Small intestine (tissue), 7 donors: ENCODE data around the gene KLF1. TPM values are rescaled to one million over a fixed set of nuclear protein-coding genes. Genes with fewer than 3 reads are reported as not detected.
A peak's percentile ranks its signal among the peaks of the same experiment; 100 is the strongest.
"Not testable (repeated sequence)": the region's sequence is repeated elsewhere in the genome, so short reads cannot be mapped to it uniquely, and the experiment has no call there.

ENCODE experiments used
- DNase-seq, 2 donors: peaks; one replicate each; pipeline versions ENCODE4 v3.0.0 to v3.0.0-alpha.2; 2013
- FAIRE-seq: peaks from 2 replicates; lab custom pipeline; 2012; peaks lifted over from hg19 to GRCh38; lab: Jason Lieb, UNC
- H3K27ac ChIP-seq, 3 donors: one replicate each; pipeline ENCODE4 v1.5.1; 2013; ENCODE audit warnings: low read length in 2 of 3, mild to moderate bottlenecking in 2 of 3, control low read depth in 1 of 3, inconsistent platforms in 1 of 3, low read depth in 1 of 3, moderate library complexity in 1 of 3
- H3K27me3 ChIP-seq, 3 donors: one replicate each; pipeline ENCODE4 v1.6.1; 2013; ENCODE audit warnings: low read length in 3 of 3, inconsistent platforms in 1 of 3; ENCODE audit not compliant: control insufficient read depth in 3 of 3, insufficient read depth in 3 of 3
- H3K36me3 ChIP-seq, 3 donors: one replicate each; pipeline ENCODE4 v1.6.1; 2013; ENCODE audit warnings: low read length in 3 of 3, inconsistent platforms in 1 of 3, low read depth in 1 of 3, mild to moderate bottlenecking in 1 of 3, moderate library complexity in 1 of 3; ENCODE audit not compliant: control insufficient read depth in 3 of 3, insufficient read depth in 2 of 3
- H3K4me1 ChIP-seq, 3 donors: one replicate each; pipeline ENCODE4 v1.6.1; 2013; ENCODE audit warnings: low read length in 2 of 3, inconsistent platforms in 1 of 3, low read depth in 1 of 3, mild to moderate bottlenecking in 1 of 3, moderate library complexity in 1 of 3; ENCODE audit not compliant: control insufficient read depth in 3 of 3, insufficient read depth in 2 of 3
- H3K4me3 ChIP-seq, 3 donors: one replicate each; pipeline ENCODE4 v1.5.1; 2013; ENCODE audit warnings: low read length in 3 of 3, control low read depth in 1 of 3, inconsistent platforms in 1 of 3, low read depth in 1 of 3, mild to moderate bottlenecking in 1 of 3, moderate library complexity in 1 of 3
- H3K9me3 ChIP-seq, 2 donors: one replicate each; pipeline ENCODE4 v1.6.1; 2013; ENCODE audit warnings: low read depth in 1 of 2, low read length in 1 of 2; ENCODE audit not compliant: control insufficient read depth in 2 of 2, insufficient read depth in 1 of 2
- WGBS, 3 donors: extraction: QIAGEN DNeasy Blood & Tissue Kit; methylation state at CpG; one replicate each; pipeline ENCODE4 v1.1.7; 2013; 5-methylcytosine and 5-hydroxymethylcytosine counted together
- polyA plus RNA-seq, 4 donors: library from polyadenylated mRNA; stranded (reverse) in 3 of 4; unstranded in 1 of 4; fragments of 200-250 nt in 3 of 4; fragments of 120-200 nt in 1 of 4; gene quantifications; one replicate each; pipeline versions ENCODE4 v1.2.1 to v1.2.3, GENCODE V29; 2013
- donor health status: healthy with polysubstance abuse.
- donor health status: control.
- donor health status: control.
- donor health status: Bipolar disorder and iron deficiency.
- donor health status: healthy.

The KLF1 gene
- polyA plus RNA-seq, 4 donors = 0.09 to 0.13 TPM; not detected in 2

DNA sequence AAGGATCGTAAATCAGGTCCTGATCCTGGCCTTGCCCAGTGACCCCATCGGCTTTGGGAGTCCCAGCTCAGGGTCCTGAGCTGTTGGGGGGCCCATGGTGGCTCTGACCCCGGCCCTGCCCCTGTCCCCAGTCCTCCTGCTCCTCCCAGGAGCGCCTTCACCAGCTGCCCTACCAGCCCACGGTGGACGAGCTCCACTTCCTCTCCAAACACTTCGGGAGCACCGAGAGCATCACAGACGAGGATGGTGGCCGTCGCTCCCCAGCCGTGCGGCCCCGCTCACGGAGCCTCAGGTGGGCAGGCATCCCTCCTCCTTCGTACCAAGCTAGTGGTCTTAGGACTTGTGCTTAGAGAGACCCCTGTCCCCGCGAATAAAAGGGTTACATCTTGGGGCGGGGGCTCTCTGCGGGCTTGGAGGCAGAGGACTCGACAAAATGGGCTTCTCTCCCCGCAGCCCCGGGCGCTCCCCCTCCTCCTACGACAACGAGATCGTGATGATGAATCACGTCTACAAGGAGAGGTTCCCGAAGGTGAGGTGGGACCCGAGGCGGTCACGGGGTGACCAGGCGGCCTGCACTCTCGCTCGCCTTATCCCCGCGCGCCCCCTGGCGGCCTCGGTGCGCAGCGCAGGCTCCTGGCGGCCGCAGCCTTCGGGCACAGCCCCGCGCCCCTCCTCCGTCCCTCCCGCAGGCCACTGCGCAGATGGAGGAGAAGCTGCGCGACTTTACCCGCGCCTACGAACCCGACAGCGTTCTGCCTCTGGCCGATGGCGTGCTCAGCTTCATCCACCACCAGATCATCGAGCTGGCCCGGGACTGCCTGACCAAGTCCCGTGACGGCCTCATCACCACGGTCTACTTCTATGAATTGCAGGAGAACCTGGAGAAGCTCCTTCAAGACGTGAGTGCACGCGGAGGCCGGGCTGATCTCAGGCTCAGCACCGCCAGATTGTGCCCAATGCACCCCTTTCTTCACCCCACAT lies 39.6 kb downstream of the KLF1 start:
- Histone ChIP-seq H3K4me1 (peaks cover 0 to 7% (median 0%) of the 10 kb centered on the region in 3 donors), H3K27ac (no peak overlapping the region), H3K9me3 (no peaks in the 10 kb centered on the region), H3K36me3 (no peaks in the 10 kb centered on the region), H3K27me3 (peaks cover 0 to 31% (median 4%) of the 10 kb centered on the region in 3 donors), H3K4me3 (no peak overlapping the region)
- DNase-seq (peak; percentile 72 to 91), FAIRE-seq (no peak)
- 9 to 12% (median 11%) methylated on average over 53 to 69 of the region's 69 CpGs for WGBS, 3 donors

DNA sequence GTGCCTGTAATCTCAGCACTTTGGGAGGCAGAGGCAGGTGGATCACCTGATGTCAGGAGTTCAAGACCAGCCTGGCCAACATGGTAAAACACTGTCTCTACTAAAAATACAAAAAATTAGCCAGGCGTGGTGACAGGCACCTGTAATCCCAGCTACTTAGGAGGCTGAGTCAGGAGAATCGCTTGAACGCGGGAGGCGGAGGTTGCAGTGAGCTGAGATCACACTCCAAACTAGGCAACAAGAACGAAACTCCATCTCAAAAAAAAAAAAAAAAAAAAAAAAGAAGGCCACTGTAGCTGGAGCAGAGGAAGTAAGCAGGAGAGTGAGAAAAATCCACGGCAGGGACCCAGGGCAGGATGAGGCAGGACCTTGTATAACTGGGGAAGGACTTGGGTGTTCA lies 40.4 kb downstream of the KLF1 start:
- 71 to 82% (median 78%) methylated on average over 7 of the region's 7 CpGs for WGBS, 3 donors
- H3K27me3 ChIP-seq = peaks cover 0 to 37% (median 9%) of the 10 kb centered on the region in 3 donors
- H3K9me3 ChIP-seq, H3K4me3 ChIP-seq, H3K27ac ChIP-seq, FAIRE-seq, H3K36me3 ChIP-seq, H3K4me1 ChIP-seq, DNase-seq: not testable (repeated sequence)

DNA sequence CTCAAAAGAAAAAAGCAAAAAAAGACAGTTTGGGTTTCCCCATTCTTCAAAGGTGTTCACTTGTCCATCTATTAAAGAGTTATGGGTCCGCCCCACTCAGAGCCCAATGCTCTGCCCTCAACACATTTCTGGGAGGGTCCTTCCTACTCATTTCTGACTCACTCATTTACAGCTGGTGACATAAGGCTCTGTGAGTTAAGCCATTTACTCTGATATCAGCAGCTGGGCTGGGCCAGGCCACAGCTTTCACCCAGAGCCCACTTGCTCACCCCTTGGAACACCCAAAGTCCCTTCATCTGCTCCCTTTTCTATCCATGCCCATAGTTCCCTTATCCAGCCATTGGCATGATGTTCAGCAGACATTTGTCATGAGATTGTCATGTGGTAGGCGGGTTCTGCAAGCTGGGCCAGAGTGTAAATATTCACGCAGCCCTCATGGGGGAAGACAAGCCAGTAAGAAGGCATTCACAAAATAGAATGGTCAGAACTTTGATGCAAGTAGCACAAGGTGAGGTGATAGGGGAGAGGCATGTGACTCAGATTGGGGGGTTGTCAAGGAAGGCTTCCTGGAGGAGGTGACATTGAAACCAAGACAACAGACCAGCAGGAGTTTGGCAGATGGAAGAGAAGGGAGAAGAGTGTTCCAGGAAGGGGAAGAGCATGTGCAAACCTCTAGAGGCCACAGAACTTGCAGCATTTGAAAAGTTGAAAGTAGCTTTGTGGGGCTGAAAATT lies 42.8 kb downstream of the KLF1 start:
- no peaks in the 10 kb centered on the region for H3K9me3 ChIP-seq
- 66 to 81% (median 67%) methylated on average over 3 of the region's 3 CpGs for WGBS, 3 donors
- peaks cover 0 to 61% (median 24%) of the 10 kb centered on the region in 3 donors for H3K27me3 ChIP-seq
- no peak overlapping the region for H3K4me3 ChIP-seq
- H3K36me3 ChIP-seq = no peaks in the 10 kb centered on the region
- no peak for FAIRE-seq
- peaks cover 0 to 11% (median 0%) of the 10 kb centered on the region in 3 donors for H3K4me1 ChIP-seq
- no peak for DNase-seq
- H3K27ac ChIP-seq = no peak overlapping the region

DNA sequence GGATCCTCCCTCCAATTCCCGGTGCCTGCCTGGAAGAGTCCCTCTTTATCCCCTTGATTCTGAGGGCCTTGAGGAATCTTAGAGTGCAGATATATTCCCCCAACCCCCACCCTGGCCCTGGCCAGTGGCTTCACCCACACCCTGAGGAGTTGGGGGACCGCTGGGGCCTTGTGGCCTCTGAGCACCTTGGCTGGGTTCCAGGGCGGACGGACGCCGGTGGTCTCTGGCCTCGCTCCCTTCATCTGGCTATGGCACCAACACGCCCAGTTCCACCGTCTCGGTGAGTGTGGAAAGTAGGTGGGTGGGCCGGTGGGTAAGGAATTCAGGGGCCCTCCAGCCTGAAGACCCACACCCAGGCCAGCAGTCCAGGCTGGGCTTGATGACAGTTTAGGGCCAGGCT lies 43.7 kb downstream of the KLF1 start:
- Histone ChIP-seq H3K9me3 (no peaks in the 10 kb centered on the region), H3K4me1 (peaks cover 0 to 11% (median 0%) of the 10 kb centered on the region in 3 donors), H3K4me3 (no peak overlapping the region), H3K36me3 (no peaks in the 10 kb centered on the region), H3K27me3 (peaks cover 0 to 69% (median 27%) of the 10 kb centered on the region in 3 donors), H3K27ac (no peak overlapping the region)
- 75 to 85% (median 78%) methylated on average over 11 of the region's 11 CpGs for WGBS, 3 donors
- FAIRE-seq (no peak), DNase-seq (no peak)

DNA sequence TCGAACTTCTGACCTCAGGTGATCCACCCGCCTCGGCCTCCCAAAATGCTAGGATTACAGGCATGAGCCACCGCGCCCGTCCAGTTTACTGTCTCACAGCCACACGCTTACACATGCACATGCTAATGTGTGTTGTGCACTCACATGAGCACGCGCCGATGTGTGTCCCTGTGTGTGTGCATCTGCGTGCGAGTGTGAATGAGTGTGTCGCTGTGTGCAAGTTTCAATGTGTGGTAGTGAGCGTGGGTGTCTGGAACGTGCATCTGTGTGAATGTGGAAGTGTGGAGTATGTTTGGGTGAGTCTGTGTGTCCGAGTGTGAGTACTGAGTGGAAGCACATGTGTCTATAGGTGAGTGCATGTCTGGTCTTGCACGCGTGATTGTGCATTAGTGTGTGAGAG lies 44.5 kb downstream of the KLF1 start:
- no peak for FAIRE-seq
- no peak for DNase-seq
- Histone ChIP-seq H3K4me3 (no peak overlapping the region), H3K27ac (no peak overlapping the region), H3K9me3 (no peaks in the 10 kb centered on the region), H3K36me3 (no peaks in the 10 kb centered on the region), H3K27me3 (peaks cover 3 to 72% (median 32%) of the 10 kb centered on the region in 3 donors), H3K4me1 (peaks cover 0 to 12% (median 0%) of the 10 kb centered on the region in 3 donors)
- 91 to 92% (median 91%) methylated on average over 18 of the region's 18 CpGs for WGBS, 3 donors

DNA sequence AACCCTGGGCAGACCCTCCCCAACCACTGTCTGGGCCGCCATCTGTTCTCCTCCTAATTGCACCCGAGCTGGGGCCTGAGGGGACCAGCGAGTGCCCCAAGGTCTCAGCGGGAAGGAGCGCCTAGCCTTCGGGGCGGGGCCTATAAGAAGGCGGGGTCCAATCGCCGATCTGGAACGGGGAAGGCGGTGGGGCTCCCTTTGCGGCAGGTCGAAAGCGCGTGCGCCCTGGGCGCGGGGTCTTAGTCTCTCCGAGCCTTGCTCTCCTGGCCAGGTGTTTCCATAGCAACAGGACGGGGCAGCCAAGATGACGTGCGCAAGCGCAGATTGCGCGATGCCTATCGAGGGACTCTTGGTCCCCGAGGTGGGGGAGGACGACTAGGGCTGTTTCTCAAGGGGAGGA lies 45.9 kb downstream of the KLF1 start:
- no peaks in the 10 kb centered on the region for H3K36me3 ChIP-seq
- H3K27me3 ChIP-seq = peaks cover 3 to 73% (median 39%) of the 10 kb centered on the region in 3 donors
- peak in 1 of 2 donors; percentile 43 for DNase-seq
- H3K4me1 ChIP-seq = peaks cover 0 to 8% (median 0%) of the 10 kb centered on the region in 3 donors
- FAIRE-seq = no peak
- H3K4me3 ChIP-seq = peak overlapping the region in 1 of 3 donors; percentile 11
- no peaks in the 10 kb centered on the region for H3K9me3 ChIP-seq
- 3 to 6% (median 4%) methylated on average over 29 of the region's 29 CpGs for WGBS, 3 donors
- no peak overlapping the region for H3K27ac ChIP-seq

DNA sequence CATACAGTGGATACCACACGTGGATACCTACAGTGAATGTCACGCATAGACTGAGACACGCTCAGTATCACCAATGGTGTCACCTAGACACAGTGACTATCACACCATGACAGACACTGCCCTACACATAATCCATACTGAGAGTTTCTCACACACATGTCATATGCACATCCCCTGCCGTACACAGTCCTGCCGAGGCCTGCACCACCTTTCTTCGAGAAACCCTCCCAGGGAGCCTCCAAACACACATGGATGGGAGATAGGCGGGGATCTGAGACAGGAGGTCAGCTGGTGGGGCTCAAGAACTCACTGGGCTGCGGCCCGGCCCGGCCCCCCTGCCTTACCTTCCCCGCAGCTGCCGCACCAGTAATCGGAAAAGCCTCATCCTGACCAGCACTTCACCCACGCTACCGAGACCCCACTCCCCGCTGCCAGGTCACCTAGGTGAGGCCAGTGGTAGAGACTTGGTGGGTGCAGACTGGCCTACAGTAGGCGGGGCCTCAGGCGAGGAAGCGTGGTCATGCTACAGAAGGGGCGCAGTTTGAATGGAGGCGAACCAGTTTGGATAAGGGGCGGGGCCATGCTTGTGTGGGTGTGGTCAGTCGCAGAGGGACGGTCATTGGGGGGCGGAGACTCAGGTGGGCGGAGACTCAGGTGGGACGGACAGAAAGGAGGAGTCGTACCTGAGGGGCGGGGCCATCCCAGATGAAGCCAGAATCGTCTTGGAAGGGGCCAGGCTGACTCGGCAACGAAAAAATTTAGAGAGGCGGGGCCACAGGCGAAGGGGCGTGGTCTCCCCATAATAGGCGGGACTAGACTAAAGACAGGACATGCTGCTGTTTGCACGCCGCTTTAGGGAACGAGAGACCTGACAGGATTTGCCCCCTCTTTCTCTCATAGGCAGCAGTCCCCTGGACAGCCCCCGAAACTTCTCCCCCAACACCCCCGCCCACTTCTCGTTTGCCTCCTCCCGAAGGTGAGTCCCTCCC lies 46.6 kb downstream of the KLF1 start:
- Histone ChIP-seq H3K36me3 (no peaks in the 10 kb centered on the region), H3K27ac (no peak overlapping the region), H3K4me1 (peaks cover 0 to 8% (median 0%) of the 10 kb centered on the region in 3 donors), H3K27me3 (peaks cover 3 to 79% (median 46%) of the 10 kb centered on the region in 3 donors), H3K9me3 (no peaks in the 10 kb centered on the region), H3K4me3 (peak overlapping the region in 1 of 3 donors; percentile 11)
- DNase-seq (peak; percentile 61 to 65), FAIRE-seq (no peak)
- WGBS, 3 donors = 20 to 24% (median 23%) methylated on average over 42 to 43 of the region's 43 CpGs
